GM12878 (cell line): ENCODE measurements around the gene SDHC.

Experiments
- CREB1 ChIP-seq: IDR thresholded peaks from 2 replicates; pipeline ENCODE4 v1.6.1; 2012; ENCODE audit warnings: low read depth, mild to moderate bottlenecking, inconsistent platforms
- EZH2 ChIP-seq: IDR thresholded peaks from 2 replicates; pipeline ENCODE4 v1.6.1; 2012; ENCODE audit warnings: low read depth, mild to moderate bottlenecking, control low read depth, inconsistent platforms, low read length, borderline replicate concordance; ENCODE audit not compliant: control insufficient read depth
- GABPA ChIP-seq: IDR thresholded peaks from 2 replicates; pipeline ENCODE4 v1.6.1; 2014; ENCODE audit warnings: antibody characterized with exemption, low read depth, mild to moderate bottlenecking, inconsistent platforms
- POLR2A ChIP-seq: IDR thresholded peaks from 2 replicates; pipeline ENCODE4 v1.6.1; 2011; ENCODE audit warnings: low read depth, mild to moderate bottlenecking, low read length
- POLR2AphosphoS5 ChIP-seq: IDR thresholded peaks from 2 replicates; pipeline ENCODE4 v1.6.1; 2011; ENCODE audit warnings: mild to moderate bottlenecking, low read length, inconsistent platforms
- POU2F2 ChIP-seq: IDR thresholded peaks from 3 replicates; pipeline ENCODE4 v1.6.1; 2011; ENCODE audit warnings: low read depth, mild to moderate bottlenecking, low read length, borderline replicate concordance
- SIX5 ChIP-seq: IDR thresholded peaks from 2 replicates; pipeline ENCODE4 v1.6.1; 2011; ENCODE audit warnings: mild to moderate bottlenecking, low read depth, low read length, moderate library complexity; ENCODE audit not compliant: severe bottlenecking
- SREBF2 ChIP-seq: IDR thresholded peaks from 2 replicates; pipeline ENCODE4 v1.6.1; 2012; ENCODE audit warnings: mild to moderate bottlenecking, low read length
- TCF12 ChIP-seq: IDR thresholded peaks from 2 replicates; pipeline ENCODE4 v1.6.1; 2011; ENCODE audit warnings: low read depth, mild to moderate bottlenecking, low read length
- ZNF274 ChIP-seq: IDR thresholded peaks from one replicate; pipeline ENCODE4 v1.8.0; 2011; ENCODE audit not compliant: insufficient read length, insufficient read depth
- TF ChIP-seq, protein P1 (sequence below): fragments of 150-350 bp; IDR thresholded peaks from 2 replicates; pipeline ENCODE4 v1.6.1; 2016; ENCODE audit warnings: low read depth, low read length
- TF ChIP-seq, protein P2 (sequence below), 3 experiments: IDR thresholded peaks in 2 of 3; conservative IDR thresholded peaks in 1 of 3; 2 replicates each; pipeline ENCODE4 v1.5.1; 2011; ENCODE audit warnings: low read depth in 3 of 3, low read length in 3 of 3, mild to moderate bottlenecking in 3 of 3, control low read depth in 2 of 3, moderate library complexity in 2 of 3, inconsistent platforms in 1 of 3, mixed read lengths in 1 of 3; ENCODE audit not compliant: control insufficient read depth in 2 of 3, insufficient read depth in 1 of 3; ENCODE audit errors: extremely low read depth in 1 of 3
- TF ChIP-seq, protein P3 (sequence below): IDR thresholded peaks from 2 replicates; pipeline ENCODE4 v1.6.1; 2011; ENCODE audit warnings: borderline replicate concordance, low read depth, mild to moderate bottlenecking, moderate library complexity, low read length; ENCODE audit not compliant: insufficient read depth, poor library complexity, severe bottlenecking

DNA sequence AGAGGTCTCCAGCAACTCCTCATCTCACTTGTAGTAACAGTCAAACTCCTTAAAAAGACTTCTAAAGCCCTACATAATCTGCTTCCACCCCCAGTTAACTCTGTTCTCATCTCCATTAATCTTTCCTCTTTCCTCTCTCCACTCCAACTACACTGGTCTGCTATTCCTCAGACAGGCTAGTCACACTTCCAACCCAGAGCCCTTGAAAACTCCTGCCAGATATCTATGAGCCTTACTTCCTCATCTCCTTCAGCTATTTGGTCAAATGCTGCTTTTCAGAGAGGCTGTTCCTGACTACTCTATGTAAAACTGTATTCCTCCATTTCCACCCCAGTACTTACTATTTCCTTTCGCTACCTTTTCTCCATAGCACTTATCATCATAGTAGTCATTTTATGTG, 31.2 kb upstream of the SDHC start:
- TF ChIP-seq, protein P1, sequence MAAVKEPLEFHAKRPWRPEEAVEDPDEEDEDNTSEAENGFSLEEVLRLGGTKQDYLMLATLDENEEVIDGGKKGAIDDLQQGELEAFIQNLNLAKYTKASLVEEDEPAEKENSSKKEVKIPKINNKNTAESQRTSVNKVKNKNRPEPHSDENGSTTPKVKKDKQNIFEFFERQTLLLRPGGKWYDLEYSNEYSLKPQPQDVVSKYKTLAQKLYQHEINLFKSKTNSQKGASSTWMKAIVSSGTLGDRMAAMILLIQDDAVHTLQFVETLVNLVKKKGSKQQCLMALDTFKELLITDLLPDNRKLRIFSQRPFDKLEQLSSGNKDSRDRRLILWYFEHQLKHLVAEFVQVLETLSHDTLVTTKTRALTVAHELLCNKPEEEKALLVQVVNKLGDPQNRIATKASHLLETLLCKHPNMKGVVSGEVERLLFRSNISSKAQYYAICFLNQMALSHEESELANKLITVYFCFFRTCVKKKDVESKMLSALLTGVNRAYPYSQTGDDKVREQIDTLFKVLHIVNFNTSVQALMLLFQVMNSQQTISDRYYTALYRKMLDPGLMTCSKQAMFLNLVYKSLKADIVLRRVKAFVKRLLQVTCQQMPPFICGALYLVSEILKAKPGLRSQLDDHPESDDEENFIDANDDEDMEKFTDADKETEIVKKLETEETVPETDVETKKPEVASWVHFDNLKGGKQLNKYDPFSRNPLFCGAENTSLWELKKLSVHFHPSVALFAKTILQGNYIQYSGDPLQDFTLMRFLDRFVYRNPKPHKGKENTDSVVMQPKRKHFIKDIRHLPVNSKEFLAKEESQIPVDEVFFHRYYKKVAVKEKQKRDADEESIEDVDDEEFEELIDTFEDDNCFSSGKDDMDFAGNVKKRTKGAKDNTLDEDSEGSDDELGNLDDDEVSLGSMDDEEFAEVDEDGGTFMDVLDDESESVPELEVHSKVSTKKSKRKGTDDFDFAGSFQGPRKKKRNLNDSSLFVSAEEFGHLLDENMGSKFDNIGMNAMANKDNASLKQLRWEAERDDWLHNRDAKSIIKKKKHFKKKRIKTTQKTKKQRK: no peak
- TF ChIP-seq, protein P2, sequence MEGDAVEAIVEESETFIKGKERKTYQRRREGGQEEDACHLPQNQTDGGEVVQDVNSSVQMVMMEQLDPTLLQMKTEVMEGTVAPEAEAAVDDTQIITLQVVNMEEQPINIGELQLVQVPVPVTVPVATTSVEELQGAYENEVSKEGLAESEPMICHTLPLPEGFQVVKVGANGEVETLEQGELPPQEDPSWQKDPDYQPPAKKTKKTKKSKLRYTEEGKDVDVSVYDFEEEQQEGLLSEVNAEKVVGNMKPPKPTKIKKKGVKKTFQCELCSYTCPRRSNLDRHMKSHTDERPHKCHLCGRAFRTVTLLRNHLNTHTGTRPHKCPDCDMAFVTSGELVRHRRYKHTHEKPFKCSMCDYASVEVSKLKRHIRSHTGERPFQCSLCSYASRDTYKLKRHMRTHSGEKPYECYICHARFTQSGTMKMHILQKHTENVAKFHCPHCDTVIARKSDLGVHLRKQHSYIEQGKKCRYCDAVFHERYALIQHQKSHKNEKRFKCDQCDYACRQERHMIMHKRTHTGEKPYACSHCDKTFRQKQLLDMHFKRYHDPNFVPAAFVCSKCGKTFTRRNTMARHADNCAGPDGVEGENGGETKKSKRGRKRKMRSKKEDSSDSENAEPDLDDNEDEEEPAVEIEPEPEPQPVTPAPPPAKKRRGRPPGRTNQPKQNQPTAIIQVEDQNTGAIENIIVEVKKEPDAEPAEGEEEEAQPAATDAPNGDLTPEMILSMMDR (IDR thresholded peaks at IDR 0.05 in 2 of 3, conservative IDR thresholded peaks at IDR 0.05 in 1 of 3; ENCODE audit: control insufficient read depth in 2 of 3, extremely low read depth in 1 of 3, insufficient read depth in 1 of 3, low read depth in 3 of 3, low read length in 3 of 3): no peak
- TF ChIP-seq POLR2AphosphoS5: no peak
- no peak for TF ChIP-seq GABPA
- no peak for TF ChIP-seq EZH2
- TF ChIP-seq CREB1: no peak
- TF ChIP-seq ZNF274: no peak
- no peak for TF ChIP-seq TCF12
- no peak for TF ChIP-seq SIX5
- TF ChIP-seq SREBF2: no peak
- no peak for TF ChIP-seq POU2F2
- TF ChIP-seq POLR2A: no peak
- TF ChIP-seq, protein P3, sequence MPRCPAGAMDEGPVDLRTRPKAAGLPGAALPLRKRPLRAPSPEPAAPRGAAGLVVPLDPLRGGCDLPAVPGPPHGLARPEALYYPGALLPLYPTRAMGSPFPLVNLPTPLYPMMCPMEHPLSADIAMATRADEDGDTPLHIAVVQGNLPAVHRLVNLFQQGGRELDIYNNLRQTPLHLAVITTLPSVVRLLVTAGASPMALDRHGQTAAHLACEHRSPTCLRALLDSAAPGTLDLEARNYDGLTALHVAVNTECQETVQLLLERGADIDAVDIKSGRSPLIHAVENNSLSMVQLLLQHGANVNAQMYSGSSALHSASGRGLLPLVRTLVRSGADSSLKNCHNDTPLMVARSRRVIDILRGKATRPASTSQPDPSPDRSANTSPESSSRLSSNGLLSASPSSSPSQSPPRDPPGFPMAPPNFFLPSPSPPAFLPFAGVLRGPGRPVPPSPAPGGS: no peak
